Neural cell (in vitro differentiated cells): Measurements from ENCODE around the gene PDCD7. TPM values are rescaled to one million over a fixed set of nuclear protein-coding genes. Genes with fewer than 3 reads are reported as not detected.

Experiments used
- H2AFZ ChIP-seq: fragments of 200-600, 300-800 bp; sonication (generic), shearing (Covaris generic); 2 replicates; pipeline ENCODE4 v1.6.0; 2014; ENCODE audit warnings: low read depth, mild to moderate bottlenecking, antibody characterized with exemption, low read length, moderate library complexity
- H3F3A ChIP-seq: fragments of 200-600 bp; shearing (Covaris generic); 2 replicates; pipeline ENCODE4 v1.6.1; 2016; ENCODE audit warnings: mild to moderate bottlenecking, moderate library complexity, mixed read lengths, antibody characterized with exemption, low read length; ENCODE audit not compliant: insufficient read depth, poor library complexity, severe bottlenecking
- H3K27ac ChIP-seq: fragments of 200-600, 300-800 bp; sonication (generic), shearing (Covaris generic); 2 replicates; pipeline ENCODE4 v1.5.1; 2014; ENCODE audit warnings: mild to moderate bottlenecking, low read length, moderate library complexity
- H3K27me3 ChIP-seq: fragments of 300-800, 200-600 bp; sonication (generic), shearing (Covaris generic); 2 replicates; pipeline ENCODE4 v1.6.0; 2014; ENCODE audit warnings: mild to moderate bottlenecking, low read depth, low read length, moderate library complexity; ENCODE audit not compliant: insufficient read depth
- H3K36me3 ChIP-seq: fragments of 300-800, 200-600 bp; sonication (generic), shearing (Covaris generic); 2 replicates; pipeline ENCODE4 v1.5.1; 2014; ENCODE audit warnings: mild to moderate bottlenecking, antibody characterized with exemption, low read length, moderate library complexity; ENCODE audit not compliant: insufficient read depth
- H3K4me2 ChIP-seq: fragments of 300-800, 200-600 bp; sonication (generic), shearing (Covaris generic); 2 replicates; pipeline ENCODE4 v1.6.0; 2014; ENCODE audit warnings: mild to moderate bottlenecking, low read length
- H3K4me3 ChIP-seq: fragments of 300-800, 200-600 bp; sonication (generic), shearing (Covaris generic); 2 replicates; pipeline ENCODE4 v1.5.1; 2014; ENCODE audit warnings: mild to moderate bottlenecking, low read length, moderate library complexity
- H3K79me2 ChIP-seq: fragments of 200-600 bp; shearing (Covaris generic); replicated peaks from 2 replicates; pipeline ENCODE4 v1.6.0; 2014; ENCODE audit warnings: mild to moderate bottlenecking, low read length, moderate library complexity; ENCODE audit not compliant: insufficient read depth
- H3K9ac ChIP-seq: fragments of 300-800, 200-600 bp; sonication (generic), shearing (Covaris generic); 2 replicates; pipeline ENCODE4 v1.6.1; 2016; ENCODE audit warnings: mild to moderate bottlenecking, low read length, mixed read lengths
- H3K9me2 ChIP-seq: fragments of 200-600 bp; shearing (Covaris generic); 2 replicates; pipeline ENCODE4 v1.6.1; 2016; ENCODE audit warnings: mild to moderate bottlenecking, low read length, mixed read lengths; ENCODE audit not compliant: insufficient read depth
- H3K9me3 ChIP-seq: fragments of 200-600, 300-800 bp; sonication (generic), shearing (Covaris generic); 2 replicates; pipeline ENCODE4 v1.6.1; 2016; ENCODE audit warnings: mild to moderate bottlenecking, mixed run types, low read length, moderate library complexity, mixed read lengths
- H4K20me1 ChIP-seq: fragments of 200-600 bp; shearing (Covaris generic); 2 replicates; pipeline ENCODE4 v1.6.1; 2016; ENCODE audit warnings: mild to moderate bottlenecking, mixed run types; ENCODE audit not compliant: insufficient read depth
- EP300 ChIP-seq: fragments of 450-650 bp; conservative IDR thresholded peaks from 2 replicates; pipeline ENCODE4 v1.6.1; 2014; ENCODE audit warnings: antibody characterized with exemption, mild to moderate bottlenecking, moderate library complexity; ENCODE audit not compliant: poor library complexity, severe bottlenecking
- EZH2 ChIP-seq: fragments of 200-600, 300-800 bp; shearing (Covaris generic), sonication (generic); IDR thresholded peaks from 2 replicates; pipeline ENCODE4 v1.6.1; 2014; ENCODE audit warnings: antibody characterized with exemption, low read length, borderline replicate concordance, mild to moderate bottlenecking; ENCODE audit not compliant: insufficient read depth, poor library complexity, severe bottlenecking
- MXI1 ChIP-seq: fragments of 450-650 bp; conservative IDR thresholded peaks from 2 replicates; pipeline ENCODE4 v1.6.1; 2014; ENCODE audit warnings: antibody characterized with exemption, mild to moderate bottlenecking; ENCODE audit not compliant: poor library complexity, severe bottlenecking
- POLR2AphosphoS5 ChIP-seq: IDR thresholded peaks from 2 replicates; pipeline ENCODE4 v1.6.1; 2012
- RAD21 ChIP-seq: fragments of 450-650 bp; conservative IDR thresholded peaks from 2 replicates; pipeline ENCODE4 v1.6.1; 2014; ENCODE audit warnings: antibody characterized with exemption, mild to moderate bottlenecking, moderate library complexity
- SMC3 ChIP-seq: fragments of 450-650 bp; conservative IDR thresholded peaks from 2 replicates; pipeline ENCODE4 v1.6.1; 2014; ENCODE audit warnings: antibody characterized with exemption, mild to moderate bottlenecking, moderate library complexity; ENCODE audit not compliant: poor library complexity
- TAF1 ChIP-seq: IDR thresholded peaks from 2 replicates; pipeline ENCODE4 v1.6.1; 2012; ENCODE audit warnings: low read depth
- polyA plus RNA-seq: library from polyadenylated mRNA; depleted of rRNA; stranded (reverse); fragments of >200 nt; gene quantifications from 2 replicates; pipeline ENCODE4 v1.2.3, GENCODE V29; 2014
- TF ChIP-seq, protein P1 (sequence below): IDR thresholded peaks from 2 replicates; pipeline ENCODE4 v1.6.1; 2012; ENCODE audit warnings: borderline replicate concordance
- TF ChIP-seq, protein P2 (sequence below): fragments of 450-650 bp; IDR thresholded peaks from 2 replicates; pipeline ENCODE4 v1.5.1; 2014; ENCODE audit warnings: antibody characterized with exemption, mild to moderate bottlenecking, moderate library complexity; ENCODE audit not compliant: poor library complexity, severe bottlenecking

The PDCD7 gene
- polyA plus RNA-seq, 1 donor from 2014 or later, result 46.8 TPM

DNA sequence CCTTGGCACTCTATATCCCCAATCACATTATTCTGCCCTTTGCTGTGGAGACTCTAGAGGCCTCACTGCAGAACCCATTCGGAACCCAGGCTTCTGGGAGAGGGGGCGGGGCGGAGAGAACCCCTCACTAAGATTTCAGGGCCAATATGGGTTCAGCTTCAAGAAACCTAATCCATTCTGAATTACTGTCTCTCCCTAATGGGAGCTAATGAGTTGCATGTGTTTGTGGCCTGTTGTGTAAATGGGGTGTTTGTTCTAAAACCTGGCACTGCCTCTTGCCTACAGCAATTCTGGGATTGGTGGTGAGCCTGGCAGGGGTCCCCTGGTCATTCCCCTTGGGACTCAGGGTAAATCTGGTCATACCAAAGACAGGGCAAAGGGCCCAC, 65.2 kb downstream of the PDCD7 start:
- no peak overlapping the region for H3K4me2 ChIP-seq
- no peak overlapping the region for H3K9ac ChIP-seq
- H3F3A ChIP-seq, result no peaks in the 10 kb centered on the region
- no peak overlapping the region for H3K4me3 ChIP-seq
- no peak overlapping the region for H3K27ac ChIP-seq
- no peaks in the 10 kb centered on the region for H3K36me3 ChIP-seq
- H3K9me3 ChIP-seq, result no peaks in the 10 kb centered on the region
- no peak for TF ChIP-seq MXI1
- TF ChIP-seq, protein P1, sequence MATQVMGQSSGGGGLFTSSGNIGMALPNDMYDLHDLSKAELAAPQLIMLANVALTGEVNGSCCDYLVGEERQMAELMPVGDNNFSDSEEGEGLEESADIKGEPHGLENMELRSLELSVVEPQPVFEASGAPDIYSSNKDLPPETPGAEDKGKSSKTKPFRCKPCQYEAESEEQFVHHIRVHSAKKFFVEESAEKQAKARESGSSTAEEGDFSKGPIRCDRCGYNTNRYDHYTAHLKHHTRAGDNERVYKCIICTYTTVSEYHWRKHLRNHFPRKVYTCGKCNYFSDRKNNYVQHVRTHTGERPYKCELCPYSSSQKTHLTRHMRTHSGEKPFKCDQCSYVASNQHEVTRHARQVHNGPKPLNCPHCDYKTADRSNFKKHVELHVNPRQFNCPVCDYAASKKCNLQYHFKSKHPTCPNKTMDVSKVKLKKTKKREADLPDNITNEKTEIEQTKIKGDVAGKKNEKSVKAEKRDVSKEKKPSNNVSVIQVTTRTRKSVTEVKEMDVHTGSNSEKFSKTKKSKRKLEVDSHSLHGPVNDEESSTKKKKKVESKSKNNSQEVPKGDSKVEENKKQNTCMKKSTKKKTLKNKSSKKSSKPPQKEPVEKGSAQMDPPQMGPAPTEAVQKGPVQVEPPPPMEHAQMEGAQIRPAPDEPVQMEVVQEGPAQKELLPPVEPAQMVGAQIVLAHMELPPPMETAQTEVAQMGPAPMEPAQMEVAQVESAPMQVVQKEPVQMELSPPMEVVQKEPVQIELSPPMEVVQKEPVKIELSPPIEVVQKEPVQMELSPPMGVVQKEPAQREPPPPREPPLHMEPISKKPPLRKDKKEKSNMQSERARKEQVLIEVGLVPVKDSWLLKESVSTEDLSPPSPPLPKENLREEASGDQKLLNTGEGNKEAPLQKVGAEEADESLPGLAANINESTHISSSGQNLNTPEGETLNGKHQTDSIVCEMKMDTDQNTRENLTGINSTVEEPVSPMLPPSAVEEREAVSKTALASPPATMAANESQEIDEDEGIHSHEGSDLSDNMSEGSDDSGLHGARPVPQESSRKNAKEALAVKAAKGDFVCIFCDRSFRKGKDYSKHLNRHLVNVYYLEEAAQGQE, result no peak
- no peak for TF ChIP-seq EZH2
- TF ChIP-seq POLR2AphosphoS5, result no peak
- TF ChIP-seq SMC3, result no peak
- no peak for TF ChIP-seq TAF1
- no peak for TF ChIP-seq RAD21
- TF ChIP-seq EP300, result no peak
- no peaks in the 10 kb centered on the region for H3K79me2 ChIP-seq
- H2AFZ ChIP-seq, result no peak overlapping the region
- H4K20me1 ChIP-seq, result no peaks in the 10 kb centered on the region
- peaks cover 30% of the 10 kb centered on the region for H3K27me3 ChIP-seq
- H3K9me2 ChIP-seq, result no peaks in the 10 kb centered on the region

- no peaks in the 10 kb centered on the region for H3K79me2 ChIP-seq
- H3K27me3 ChIP-seq, result peaks cover 30% of the 10 kb centered on the region
- H3K27ac ChIP-seq, result no peak within 1 kb of the TSS
- H3K9me2 ChIP-seq, result no peaks in the 10 kb centered on the region
- H3K9ac ChIP-seq, result no peak within 1 kb of the TSS
- H3F3A ChIP-seq, result no peaks in the 10 kb centered on the region
- H2AFZ ChIP-seq, result no peak within 1 kb of the TSS
- no peak within 1 kb of the TSS for H3K4me3 ChIP-seq
- H4K20me1 ChIP-seq, result no peaks in the 10 kb centered on the region
- no peaks in the 10 kb centered on the region for H3K36me3 ChIP-seq
- H3K9me3 ChIP-seq, result no peaks in the 10 kb centered on the region
- TF ChIP-seq MXI1, result no peak
- no peak for TF ChIP-seq TAF1
- TF ChIP-seq SMC3, result no peak
- no peak for TF ChIP-seq EZH2
- TF ChIP-seq, protein P1, result no peak
- TF ChIP-seq, protein P2, sequence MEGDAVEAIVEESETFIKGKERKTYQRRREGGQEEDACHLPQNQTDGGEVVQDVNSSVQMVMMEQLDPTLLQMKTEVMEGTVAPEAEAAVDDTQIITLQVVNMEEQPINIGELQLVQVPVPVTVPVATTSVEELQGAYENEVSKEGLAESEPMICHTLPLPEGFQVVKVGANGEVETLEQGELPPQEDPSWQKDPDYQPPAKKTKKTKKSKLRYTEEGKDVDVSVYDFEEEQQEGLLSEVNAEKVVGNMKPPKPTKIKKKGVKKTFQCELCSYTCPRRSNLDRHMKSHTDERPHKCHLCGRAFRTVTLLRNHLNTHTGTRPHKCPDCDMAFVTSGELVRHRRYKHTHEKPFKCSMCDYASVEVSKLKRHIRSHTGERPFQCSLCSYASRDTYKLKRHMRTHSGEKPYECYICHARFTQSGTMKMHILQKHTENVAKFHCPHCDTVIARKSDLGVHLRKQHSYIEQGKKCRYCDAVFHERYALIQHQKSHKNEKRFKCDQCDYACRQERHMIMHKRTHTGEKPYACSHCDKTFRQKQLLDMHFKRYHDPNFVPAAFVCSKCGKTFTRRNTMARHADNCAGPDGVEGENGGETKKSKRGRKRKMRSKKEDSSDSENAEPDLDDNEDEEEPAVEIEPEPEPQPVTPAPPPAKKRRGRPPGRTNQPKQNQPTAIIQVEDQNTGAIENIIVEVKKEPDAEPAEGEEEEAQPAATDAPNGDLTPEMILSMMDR, result no peak
- no peak for TF ChIP-seq EP300
- no peak for TF ChIP-seq RAD21
- TF ChIP-seq POLR2AphosphoS5, result no peak
- no peak within 1 kb of the TSS for H3K4me2 ChIP-seq
Measured at GRCh38 chr15:65067645-65068402, 65.8 kb downstream of the PDCD7 start, which contains the start of gene RASL12. Gene RASL12 (minus strand): TSS chr15:65067991. CDS start chr15:65067835, 156 bp downstream.
